Spinal cord (tissue), 10 donors: ENCODE results near the gene MAP4. TPM values are rescaled to one million over a fixed set of nuclear protein-coding genes. Genes with fewer than 3 reads are reported as not detected.
"Not testable (repeated sequence)": the region's sequence is repeated elsewhere in the genome, so short reads cannot be mapped to it uniquely, and the experiment has no call there.

Experiments used
- DNase-seq, 6 donors: peaks; one replicate each; pipeline versions ENCODE4 v3.0.0 to v3.0.0-alpha.2; 2013 to 2015; ENCODE audit warnings: low spot score in 6 of 6, low read depth in 4 of 6
- H3K27ac ChIP-seq: one replicate; pipeline ENCODE4 v1.5.1; 2013; ENCODE audit warnings: low read depth, low read length, control low read depth
- H3K27me3 ChIP-seq: one replicate; pipeline ENCODE4 v1.6.1; 2013; ENCODE audit warnings: low read length; ENCODE audit not compliant: control insufficient read depth, insufficient read depth
- H3K36me3 ChIP-seq: one replicate; pipeline ENCODE4 v1.6.1; 2013; ENCODE audit warnings: low read length; ENCODE audit not compliant: control insufficient read depth, insufficient read depth
- H3K4me1 ChIP-seq: one replicate; pipeline ENCODE4 v1.6.1; 2013; ENCODE audit warnings: low read length; ENCODE audit not compliant: control insufficient read depth, insufficient read depth
- H3K4me3 ChIP-seq: one replicate; pipeline ENCODE4 v1.5.1; 2013; ENCODE audit warnings: low read depth, low read length, control low read depth
- H3K9me3 ChIP-seq: one replicate; pipeline ENCODE4 v1.6.1; 2013; ENCODE audit warnings: low read length; ENCODE audit not compliant: control insufficient read depth, insufficient read depth
- WGBS: methylation state at CpG from one replicate; pipeline ENCODE4 v1.1.5; 2013; ENCODE audit warnings: missing lambda C conversion rate; ENCODE audit not compliant: insufficient coverage; 5-methylcytosine and 5-hydroxymethylcytosine counted together
- long read RNA-seq, 4 donors: transcript quantifications; one replicate each; lab custom pipeline, GENCODE V29; 2026
- polyA plus RNA-seq, 2 donors: library from polyadenylated mRNA; unstranded; fragments of 120-200 nt; gene quantifications; one replicate each; pipeline ENCODE4 v1.2.1, GENCODE V29; 2013; ENCODE audit not compliant: insufficient read length in 2 of 2
- total RNA-seq, 2 donors: library from RNA; depleted of rRNA in 1 of 2; stranded (reverse); fragments of 120-200 nt in 1 of 2; fragments of >200 nt in 1 of 2; gene quantifications; one replicate each; pipeline versions ENCODE4 v1.2.3 to v1.2.4, GENCODE V29; 2013 to 2014
- donor health status: healthy.

Gene MAP4, protein sequence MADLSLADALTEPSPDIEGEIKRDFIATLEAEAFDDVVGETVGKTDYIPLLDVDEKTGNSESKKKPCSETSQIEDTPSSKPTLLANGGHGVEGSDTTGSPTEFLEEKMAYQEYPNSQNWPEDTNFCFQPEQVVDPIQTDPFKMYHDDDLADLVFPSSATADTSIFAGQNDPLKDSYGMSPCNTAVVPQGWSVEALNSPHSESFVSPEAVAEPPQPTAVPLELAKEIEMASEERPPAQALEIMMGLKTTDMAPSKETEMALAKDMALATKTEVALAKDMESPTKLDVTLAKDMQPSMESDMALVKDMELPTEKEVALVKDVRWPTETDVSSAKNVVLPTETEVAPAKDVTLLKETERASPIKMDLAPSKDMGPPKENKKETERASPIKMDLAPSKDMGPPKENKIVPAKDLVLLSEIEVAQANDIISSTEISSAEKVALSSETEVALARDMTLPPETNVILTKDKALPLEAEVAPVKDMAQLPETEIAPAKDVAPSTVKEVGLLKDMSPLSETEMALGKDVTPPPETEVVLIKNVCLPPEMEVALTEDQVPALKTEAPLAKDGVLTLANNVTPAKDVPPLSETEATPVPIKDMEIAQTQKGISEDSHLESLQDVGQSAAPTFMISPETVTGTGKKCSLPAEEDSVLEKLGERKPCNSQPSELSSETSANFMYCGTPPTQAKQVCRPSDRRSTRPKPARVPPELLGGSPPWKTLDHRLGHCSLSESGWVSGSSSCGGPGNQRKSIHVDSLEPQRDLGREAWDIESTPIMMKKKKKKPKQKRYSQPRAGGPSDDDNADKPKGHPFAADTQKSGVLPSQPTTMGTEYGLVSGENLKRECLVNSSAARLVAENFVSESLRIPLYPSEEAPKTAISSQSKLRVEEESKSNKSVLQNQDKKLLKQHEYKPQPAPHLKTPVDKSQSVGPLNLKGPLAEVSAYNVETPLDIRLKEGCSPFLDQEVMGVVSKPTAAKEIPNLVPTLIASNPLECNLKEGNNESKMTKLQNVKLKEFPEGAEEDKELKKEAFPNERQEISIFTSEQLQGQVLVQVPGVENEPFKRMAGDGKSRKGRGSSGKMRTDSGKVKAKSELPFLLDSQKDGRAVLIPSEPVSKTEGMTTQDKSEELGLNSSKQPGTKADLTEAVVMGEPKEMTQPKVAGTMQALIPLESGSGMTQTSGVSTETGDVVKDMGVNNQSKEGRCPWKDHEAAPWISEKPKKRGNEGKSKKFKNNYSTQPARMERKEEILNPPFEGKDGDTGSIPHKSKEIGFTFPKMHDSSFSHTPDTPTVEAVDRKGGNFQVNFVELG (N-terminal part only)
- total RNA-seq: 100 to 1,000 TPM; 123 to 250 TPM
- 100 to 1,000 TPM; 306 to 344 TPM for polyA plus RNA-seq
- long read RNA-seq, donor 1, transcript MAP4-210 (4 exons, 2,743 nt): major isoform, 26 of 40 reads
- long read RNA-seq, donor 1, partial matches to known transcripts: 5 of 40 reads
- long read RNA-seq, donor 1, other reads (novel, unspliced or antisense): 8 of 40 reads
- long read RNA-seq, donor 2, transcript MAP4-210 (4 exons, 2,743 nt): major isoform, 8 of 21 reads
- long read RNA-seq, donor 2, partial matches to known transcripts: 12 of 21 reads
- long read RNA-seq, donor 2, other reads (novel, unspliced or antisense): 0 of 21 reads
- long read RNA-seq, donor 3, transcript MAP4-210 (4 exons, 2,743 nt): major isoform, 17 of 49 reads
- long read RNA-seq, donor 3, transcript MAP4-215 (2 exons, 2,156 nt): minor isoform, 5 of 49 reads
- long read RNA-seq, donor 3, partial matches to known transcripts: 20 of 49 reads
- long read RNA-seq, donor 3, other reads (novel, unspliced or antisense): 6 of 49 reads
- long read RNA-seq, donor 4, partial matches to known transcripts: 40 of 40 reads
- long read RNA-seq, donor 4, other reads (novel, unspliced or antisense): 0 of 40 reads

DNA sequence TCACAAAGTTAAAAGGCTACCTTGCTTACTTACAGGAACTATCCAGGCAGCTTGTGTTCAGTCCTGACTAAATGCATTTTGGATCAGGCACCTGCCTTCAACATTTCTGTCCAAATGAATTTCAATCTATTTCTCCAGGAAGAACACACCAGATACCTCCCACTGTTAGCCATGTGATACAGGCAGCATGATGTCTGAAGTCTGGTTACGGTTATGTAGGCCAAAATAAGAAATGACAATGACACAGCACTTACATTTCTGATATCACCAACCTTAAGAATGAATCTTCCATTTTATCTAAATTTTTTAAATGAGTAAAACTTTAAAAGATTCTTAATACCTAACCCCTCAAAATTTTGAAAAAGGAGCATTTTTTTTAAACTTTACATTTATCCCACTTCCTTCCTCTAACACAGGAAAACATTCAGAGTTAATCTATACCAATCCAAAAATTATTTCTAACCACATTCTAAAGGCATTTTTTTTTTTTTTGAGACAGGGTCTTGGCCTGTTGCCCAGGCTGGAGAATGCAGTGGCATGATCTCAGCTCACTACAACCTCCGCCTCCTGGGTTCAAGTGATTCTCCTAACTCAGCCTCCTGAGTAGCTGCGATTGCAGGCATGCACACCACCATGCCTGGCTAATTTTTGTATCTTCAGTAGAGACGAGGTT is at the start of gene MAP4:
MAP4 (minus strand) TSS at position 116 of the 673 bp plus-strand sequence. CDS start 17,556 bp downstream, outside the sequence.
- no peaks in the 10 kb centered on the region for H3K9me3 ChIP-seq
- DNase-seq: peak in 1 of 6 donors; percentile 13
- no peaks in the 10 kb centered on the region for H3K4me1 ChIP-seq
- no peak within 1 kb of the TSS for H3K4me3 ChIP-seq
- 77% methylated on average over 2 of the region's 4 CpGs for WGBS
- no peak within 1 kb of the TSS for H3K27ac ChIP-seq
- no peaks in the 10 kb centered on the region for H3K27me3 ChIP-seq
- H3K36me3 ChIP-seq: no peaks in the 10 kb centered on the region

DNA sequence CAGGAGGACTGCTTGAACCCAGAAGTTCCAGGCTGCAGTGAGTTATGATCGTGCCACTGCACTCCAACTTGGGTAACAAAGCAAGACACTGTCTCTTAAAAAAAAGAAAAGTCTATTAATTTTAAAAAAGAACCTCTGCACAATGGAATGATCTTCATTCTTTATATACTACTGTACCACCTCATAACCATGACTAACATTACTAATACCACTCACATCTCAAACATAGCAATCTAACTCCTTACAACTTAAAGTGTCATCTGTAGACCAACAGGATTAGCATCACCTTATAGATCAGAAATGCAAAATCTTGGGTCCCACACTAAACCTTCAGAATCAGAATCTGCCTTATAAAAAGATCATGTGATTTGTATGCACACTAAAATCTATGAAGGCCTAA is 48.8 kb upstream of the MAP4 start:
- DNase-seq: no peak
- Histone ChIP-seq H3K4me1 (no peaks in the 10 kb centered on the region), H3K27ac (no peak overlapping the region), H3K9me3 (no peaks in the 10 kb centered on the region), H3K36me3 (peaks cover 2% of the 10 kb centered on the region), H3K4me3 (no peak overlapping the region), H3K27me3 (no peaks in the 10 kb centered on the region)
- WGBS: no CpG with 5 or more reads among the region's 1 CpG

DNA sequence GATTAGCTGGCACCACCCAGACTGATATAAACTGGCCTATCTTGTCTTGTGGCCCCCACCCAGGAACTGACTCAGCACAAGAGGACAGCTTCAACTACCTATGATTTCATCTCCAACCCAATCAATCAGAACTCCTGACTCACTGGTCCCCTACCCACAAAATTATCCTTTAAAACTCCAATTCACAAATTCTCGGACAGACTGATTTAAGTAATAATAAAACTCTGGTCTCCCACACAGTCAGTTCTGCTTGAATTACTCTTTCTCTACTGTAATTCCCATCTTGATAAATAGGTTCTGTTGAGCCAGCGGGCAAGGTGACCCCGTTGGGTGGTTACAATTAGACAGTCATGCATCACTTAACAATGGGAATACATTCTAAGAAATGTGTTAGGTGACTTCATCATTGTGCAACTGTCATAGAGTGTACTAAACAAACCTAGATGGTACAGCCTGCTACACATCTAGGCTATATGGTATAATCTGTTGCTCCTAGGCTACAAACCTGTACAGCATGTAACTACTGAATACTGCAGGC is 48.1 kb upstream of the MAP4 start:
- H3K27me3 ChIP-seq: no peaks in the 10 kb centered on the region
- H3K4me1 ChIP-seq: no peaks in the 10 kb centered on the region
- WGBS: 100% methylated on average over 1 of the region's 3 CpGs
- peak in 1 of 6 donors; percentile 47 for DNase-seq
- no peaks in the 10 kb centered on the region for H3K9me3 ChIP-seq
- peaks cover 2% of the 10 kb centered on the region for H3K36me3 ChIP-seq
- no peak overlapping the region for H3K4me3 ChIP-seq
- H3K27ac ChIP-seq: no peak overlapping the region

DNA sequence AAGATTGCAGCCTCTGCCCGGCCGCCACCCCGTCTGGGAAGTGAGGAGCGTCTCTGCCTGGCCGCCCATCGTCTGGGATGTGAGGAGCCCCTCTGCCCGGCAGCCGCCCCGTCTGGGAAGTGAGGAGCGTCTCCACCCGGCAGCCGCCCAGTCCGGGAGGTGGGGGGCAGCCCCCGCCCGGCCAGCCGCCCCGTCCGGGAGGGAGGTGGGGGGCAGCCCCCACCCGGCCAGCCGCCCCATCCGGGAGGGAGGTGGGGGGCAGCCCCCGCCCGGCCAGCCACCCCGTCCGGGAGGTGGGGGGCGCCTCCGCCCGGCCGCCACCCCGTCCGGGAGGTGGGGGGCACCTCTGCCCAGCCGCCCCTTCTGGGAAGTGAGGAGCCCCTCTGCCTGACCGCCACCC is 45.4 kb upstream of the MAP4 start:
- H3K36me3 ChIP-seq, H3K9me3 ChIP-seq, H3K27ac ChIP-seq, H3K4me3 ChIP-seq, H3K27me3 ChIP-seq, H3K4me1 ChIP-seq, DNase-seq: not testable (repeated sequence)
- 99% methylated on average over 16 of the region's 33 CpGs for WGBS

DNA sequence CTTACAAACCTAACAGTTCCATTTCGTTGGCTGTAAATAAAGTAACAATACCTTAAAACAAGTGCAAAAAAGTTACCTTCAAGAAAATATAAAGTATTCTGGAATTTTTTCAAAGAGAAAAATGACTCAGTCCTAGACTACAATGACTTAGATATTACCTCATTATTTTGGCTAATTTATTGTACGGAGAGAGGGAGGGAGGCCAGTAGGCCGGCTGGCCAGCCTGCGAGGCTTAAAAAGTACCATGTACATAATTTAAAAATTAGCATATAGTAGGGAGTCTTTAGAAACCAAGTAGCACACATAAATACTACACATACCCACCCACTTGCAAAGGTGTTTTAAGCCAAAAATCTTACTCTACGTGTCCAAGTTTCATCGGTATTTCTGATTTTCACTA is 41.9 kb upstream of the MAP4 start:
- H3K4me1 ChIP-seq: no peaks in the 10 kb centered on the region
- no peak for DNase-seq
- H3K36me3 ChIP-seq: peaks cover 2% of the 10 kb centered on the region
- no peaks in the 10 kb centered on the region for H3K9me3 ChIP-seq
- no CpG with 5 or more reads among the region's 6 CpGs for WGBS
- H3K27me3 ChIP-seq: no peaks in the 10 kb centered on the region
- H3K27ac ChIP-seq: no peak overlapping the region
- no peak overlapping the region for H3K4me3 ChIP-seq

DNA sequence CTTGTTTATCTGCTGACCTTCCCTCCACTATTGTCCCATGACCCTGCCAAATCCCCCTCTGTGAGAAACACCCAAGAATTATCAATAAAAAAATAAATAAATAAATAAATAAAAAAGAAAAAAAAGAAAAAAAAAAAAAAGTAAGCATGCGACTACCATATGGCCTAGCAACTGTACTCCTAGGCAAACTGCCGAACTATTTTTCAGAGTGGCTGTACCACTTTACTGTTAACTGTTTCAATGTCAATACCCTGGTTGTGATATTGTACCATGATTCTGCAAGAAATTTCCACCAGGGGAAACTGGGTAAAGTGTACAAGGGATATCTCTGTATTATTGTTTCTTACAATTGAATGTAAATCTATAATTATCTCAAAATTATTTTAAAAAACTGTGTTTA is 41.3 kb upstream of the MAP4 start:
- no peak overlapping the region for H3K4me3 ChIP-seq
- WGBS: no CpG with 5 or more reads among the region's 2 CpGs
- peak in 1 of 6 donors; percentile 62 for DNase-seq
- no peaks in the 10 kb centered on the region for H3K4me1 ChIP-seq
- peaks cover 2% of the 10 kb centered on the region for H3K36me3 ChIP-seq
- no peaks in the 10 kb centered on the region for H3K27me3 ChIP-seq
- H3K27ac ChIP-seq: no peak overlapping the region
- no peaks in the 10 kb centered on the region for H3K9me3 ChIP-seq

DNA sequence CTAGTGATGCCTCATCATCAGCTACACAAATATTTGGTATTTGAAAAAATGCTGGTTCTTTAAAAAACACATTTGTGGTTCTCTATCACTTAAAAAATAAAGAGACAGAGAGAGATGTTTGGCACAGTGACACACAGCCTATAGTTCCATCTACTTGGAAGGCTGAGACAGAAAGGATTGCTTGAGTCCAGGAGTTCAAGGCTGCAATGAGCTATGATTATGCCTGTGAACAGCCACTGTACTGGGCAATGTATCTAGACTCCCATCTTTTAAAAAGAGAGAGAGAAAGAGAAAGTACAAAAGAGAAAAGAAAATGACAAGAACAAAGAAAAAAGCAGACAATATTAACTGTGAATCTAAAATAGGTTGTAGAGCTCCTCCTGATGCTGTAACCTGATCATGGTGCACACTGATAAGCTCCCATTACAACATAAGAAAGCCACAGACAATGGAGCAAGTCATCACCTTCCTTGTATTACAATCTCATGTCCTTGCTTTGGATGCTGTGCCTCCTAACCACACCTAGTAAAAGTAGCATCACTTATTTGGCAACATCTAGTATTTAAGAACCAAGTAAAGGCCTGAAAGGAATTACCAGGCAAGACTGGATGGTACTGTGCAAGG is 31.7 kb upstream of the MAP4 start:
- Histone ChIP-seq H3K4me3 (no peak overlapping the region), H3K36me3 (peaks cover 6% of the 10 kb centered on the region), H3K9me3 (no peaks in the 10 kb centered on the region), H3K27ac (no peak overlapping the region), H3K4me1 (peaks cover 5% of the 10 kb centered on the region), H3K27me3 (no peaks in the 10 kb centered on the region)
- DNase-seq: no peak
